GM19372 (cell line): Measurements from ENCODE around the gene TLX2.
"Not testable (repeated sequence)": the region's sequence is repeated elsewhere in the genome, so short reads cannot be mapped to it uniquely, and the experiment has no call there.

ENCODE experiments used
- ATAC-seq: cut with Tn5 transposase; IDR thresholded peaks from one replicate; pipeline ENCODE4 v1.9.1; 2021; ENCODE audit warnings: mild to moderate bottlenecking, low read depth, moderate library complexity; ENCODE audit not compliant: unreplicated experiment

TLX2 gene

GRCh38 chr2:74514368-74515270, at the start of gene TLX2:
Gene TLX2 (plus strand): TSS chr2:74514450. CDS start chr2:74514807, 357 bp downstream.
- ATAC-seq: no peak

GRCh38 chr2:74470742-74471141, 43.5 kb upstream of the TLX2 start:
- ATAC-seq: not testable (repeated sequence)

- no peak for ATAC-seq
Measured at GRCh38 chr2:74471332-74472065, 42.8 kb upstream of the TLX2 start.

GRCh38 chr2:74472086-74472944, 41.9 kb upstream of the TLX2 start, which contains the start of gene MRPL53:
Gene MRPL53 (minus strand): TSS chr2:74472680. CDS start chr2:74472660, 20 bp downstream.
- ATAC-seq: peak; percentile 87

GRCh38 chr2:74472945-74473258, 41.3 kb upstream of the TLX2 start:
- no peak for ATAC-seq

- no peak for ATAC-seq
Measured at GRCh38 chr2:74474481-74474880, 39.8 kb upstream of the TLX2 start.

GRCh38 chr2:74474899-74475298, 39.4 kb upstream of the TLX2 start:
- no peak for ATAC-seq

GRCh38 chr2:74481431-74481830, 32.8 kb upstream of the TLX2 start:
- ATAC-seq: no peak

- ATAC-seq: peak; percentile 50
Measured at GRCh38 chr2:74481961-74482800, 32.1 kb upstream of the TLX2 start.

- ATAC-seq: peak; percentile 82
Measured at GRCh38 chr2:74482801-74483674, 31.2 kb upstream of the TLX2 start, which contains the start of the genes CCDC142 and TTC31. Gene CCDC142 (minus strand): TSS chr2:74482998. CDS start chr2:74482837, 161 bp downstream. Gene TTC31 (plus strand): TSS chr2:74483081. CDS start chr2:74483096, 15 bp downstream.

- ATAC-seq: not testable (repeated sequence)
Measured at GRCh38 chr2:74483675-74484164, 30.5 kb upstream of the TLX2 start.

- no peak for ATAC-seq
Measured at GRCh38 chr2:74486141-74486540, 28.1 kb upstream of the TLX2 start.

GRCh38 chr2:74488643-74489481, 25.4 kb upstream of the TLX2 start:
- ATAC-seq: no peak

- no peak for ATAC-seq
Measured at GRCh38 chr2:74489906-74490305, 24.3 kb upstream of the TLX2 start.

GRCh38 chr2:74491648-74492544, 22.4 kb upstream of the TLX2 start:
- no peak for ATAC-seq

GRCh38 chr2:74493546-74493945, 20.7 kb upstream of the TLX2 start:
- ATAC-seq: no peak

- no peak for ATAC-seq
Measured at GRCh38 chr2:74495440-74495839, 18.8 kb upstream of the TLX2 start.
